ENCODE measurements around the gene THY1. TPM values are rescaled to one million over a fixed set of nuclear protein-coding genes. Genes with fewer than 3 reads are reported as not detected.

Gene THY1
- total RNA-seq, 1 donor from 2014 or later = 3.5 TPM

DNA sequence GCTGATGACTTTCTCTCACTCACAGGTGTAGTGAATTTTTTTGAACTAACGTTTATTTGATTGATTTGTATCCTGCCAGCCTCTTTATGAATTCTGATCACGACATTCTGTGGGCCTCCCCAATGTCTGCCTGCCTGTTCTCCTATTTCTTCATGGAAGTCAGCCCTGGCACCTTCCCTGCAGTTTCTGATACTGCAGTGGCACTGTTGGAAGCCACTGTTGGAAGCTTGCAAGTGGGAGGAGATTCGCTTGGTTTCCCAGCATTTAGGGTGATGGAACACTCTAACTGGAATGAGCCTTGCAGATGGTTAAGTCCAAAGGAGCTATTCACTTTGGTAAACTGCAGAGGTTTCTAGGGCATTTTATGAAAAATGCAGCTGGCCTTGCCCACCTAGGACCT lies 1.3 kb upstream of the THY1 start:
- intact Hi-C loops (cut with DNase I) = no loop called here
- Histone ChIP-seq H3K27ac (no peak overlapping the region), H3K9me3 (no peaks in the 10 kb centered on the region), H3K4me1 (peaks cover 3 to 9% of the 10 kb centered on the region in 2 donors), H3K27me3 (no peaks in the 10 kb centered on the region), H3K36me3 (no peaks in the 10 kb centered on the region), H3K4me3 (no peak overlapping the region)
- TF ChIP-seq, protein P1, sequence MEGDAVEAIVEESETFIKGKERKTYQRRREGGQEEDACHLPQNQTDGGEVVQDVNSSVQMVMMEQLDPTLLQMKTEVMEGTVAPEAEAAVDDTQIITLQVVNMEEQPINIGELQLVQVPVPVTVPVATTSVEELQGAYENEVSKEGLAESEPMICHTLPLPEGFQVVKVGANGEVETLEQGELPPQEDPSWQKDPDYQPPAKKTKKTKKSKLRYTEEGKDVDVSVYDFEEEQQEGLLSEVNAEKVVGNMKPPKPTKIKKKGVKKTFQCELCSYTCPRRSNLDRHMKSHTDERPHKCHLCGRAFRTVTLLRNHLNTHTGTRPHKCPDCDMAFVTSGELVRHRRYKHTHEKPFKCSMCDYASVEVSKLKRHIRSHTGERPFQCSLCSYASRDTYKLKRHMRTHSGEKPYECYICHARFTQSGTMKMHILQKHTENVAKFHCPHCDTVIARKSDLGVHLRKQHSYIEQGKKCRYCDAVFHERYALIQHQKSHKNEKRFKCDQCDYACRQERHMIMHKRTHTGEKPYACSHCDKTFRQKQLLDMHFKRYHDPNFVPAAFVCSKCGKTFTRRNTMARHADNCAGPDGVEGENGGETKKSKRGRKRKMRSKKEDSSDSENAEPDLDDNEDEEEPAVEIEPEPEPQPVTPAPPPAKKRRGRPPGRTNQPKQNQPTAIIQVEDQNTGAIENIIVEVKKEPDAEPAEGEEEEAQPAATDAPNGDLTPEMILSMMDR (IDR thresholded peaks at IDR 0.05) = no peak
- DNase-seq (ENCODE audit: low spot score in 2 of 2) = no peak

GRCh38 chr11:119423509-119424254 lies 710 bp upstream of the THY1 start:
- TF ChIP-seq, protein P1 (IDR thresholded peaks at IDR 0.05) = no peak
- Histone ChIP-seq H3K36me3 (no peaks in the 10 kb centered on the region), H3K27me3 (no peaks in the 10 kb centered on the region), H3K27ac (no peak overlapping the region), H3K4me3 (peak overlapping the region in 1 of 2 donors; percentile 59), H3K9me3 (no peaks in the 10 kb centered on the region), H3K4me1 (peaks cover 3 to 9% of the 10 kb centered on the region in 2 donors)
- no peak for DNase-seq (ENCODE audit: low spot score in 2 of 2)
- intact Hi-C loops (cut with DNase I) = no loop called here

GRCh38 chr11:119421941-119422808 lies 797 bp downstream of the THY1 start:
- peaks cover 3 to 19% of the 10 kb centered on the region in 2 donors for H3K4me1 ChIP-seq
- H3K27ac ChIP-seq = no peak overlapping the region
- peak overlapping the region; percentile 5 to 59 for H3K4me3 ChIP-seq
- H3K9me3 ChIP-seq = no peaks in the 10 kb centered on the region
- TF ChIP-seq, protein P1 (IDR thresholded peaks at IDR 0.05) = no peak
- intact Hi-C loops (cut with DNase I) = no loop called here
- no peak for DNase-seq (ENCODE audit: low spot score in 2 of 2)
- H3K36me3 ChIP-seq = no peaks in the 10 kb centered on the region
- H3K27me3 ChIP-seq = no peaks in the 10 kb centered on the region

DNA sequence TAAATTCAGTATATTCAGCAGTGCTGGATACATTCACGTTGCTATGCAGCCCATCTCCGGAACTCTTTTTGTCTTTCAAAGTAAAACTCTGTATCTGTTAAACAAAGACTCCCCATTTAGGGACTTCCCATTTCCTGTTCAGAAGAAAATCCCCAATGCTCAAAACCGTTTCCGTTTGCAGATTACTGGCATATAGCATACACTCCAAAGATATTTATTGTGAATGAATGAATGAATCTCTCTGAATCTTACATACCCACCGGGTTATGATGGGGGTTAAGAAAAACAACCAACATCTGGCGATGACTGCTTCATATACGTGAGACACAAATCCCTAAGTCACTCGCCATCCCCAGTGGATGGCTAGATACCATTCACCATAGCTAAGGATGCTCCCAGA lies 1.6 kb downstream of the THY1 start:
- DNase-seq (ENCODE audit: low spot score in 2 of 2) = no peak
- TF ChIP-seq, protein P1 (IDR thresholded peaks at IDR 0.05) = no peak
- Histone ChIP-seq H3K36me3 (no peaks in the 10 kb centered on the region), H3K27me3 (no peaks in the 10 kb centered on the region), H3K4me1 (peaks cover 3 to 23% of the 10 kb centered on the region in 2 donors), H3K27ac (no peak overlapping the region), H3K9me3 (no peaks in the 10 kb centered on the region), H3K4me3 (peak overlapping the region in 1 of 2 donors; percentile 59)
- intact Hi-C loops (cut with DNase I) = no loop called here

GRCh38 chr11:119420631-119421030 lies 2.3 kb downstream of the THY1 start:
- TF ChIP-seq, protein P1 (IDR thresholded peaks at IDR 0.05) = no peak
- DNase-seq (ENCODE audit: low spot score in 2 of 2) = no peak
- H3K36me3 ChIP-seq = no peaks in the 10 kb centered on the region
- H3K4me3 ChIP-seq = no peak overlapping the region
- intact Hi-C loops (cut with DNase I) = no loop called here
- H3K27ac ChIP-seq = no peak overlapping the region
- H3K4me1 ChIP-seq = peaks cover 3 to 23% of the 10 kb centered on the region in 2 donors
- no peaks in the 10 kb centered on the region for H3K27me3 ChIP-seq
- H3K9me3 ChIP-seq = no peaks in the 10 kb centered on the region

All from ascending aorta (tissue), 2 donors.